Measurements from ENCODE around the gene PELI3.
A peak's percentile ranks its signal among the peaks of the same experiment; 100 is the strongest.

GRCh38 chr11:66421492-66422205 is 45.1 kb upstream of the PELI3 start:
- TF ChIP-seq CTCF (IDR thresholded peaks at IDR 0.05) (peak; percentile 9 to 37 (median 22)), POLR2A (IDR thresholded peaks at IDR 0.05) (no peak)

Data from vagina (tissue), 2 donors.